Astrocyte of the cerebellum (primary cell): ENCODE data around the gene ARHGEF19.
"Not testable (repeated sequence)": the region's sequence is repeated elsewhere in the genome, so short reads cannot be mapped to it uniquely, and the experiment has no call there.

Experiments used
- DNase-seq: peaks from one replicate; pipeline ENCODE4 v3.0.0-alpha.2; 2011; ENCODE audit warnings: low read depth
- H3K4me3 ChIP-seq: 2 replicates; pipeline ENCODE4 v1.5.1; 2011; ENCODE audit warnings: mild to moderate bottlenecking, low read depth, low read length, moderate library complexity
- CTCF ChIP-seq: IDR thresholded peaks from 2 replicates; pipeline ENCODE4 v1.5.1; 2012; ENCODE audit warnings: low read length, low read depth, moderate library complexity, mild to moderate bottlenecking; ENCODE audit errors: missing control alignments
- in situ Hi-C: cut with HindIII; loops from 2 replicates; pipeline ENCODE4 v1.10.0; 2017; ENCODE audit warnings: low sequenced_read_pairs

ARHGEF19 gene

DNA sequence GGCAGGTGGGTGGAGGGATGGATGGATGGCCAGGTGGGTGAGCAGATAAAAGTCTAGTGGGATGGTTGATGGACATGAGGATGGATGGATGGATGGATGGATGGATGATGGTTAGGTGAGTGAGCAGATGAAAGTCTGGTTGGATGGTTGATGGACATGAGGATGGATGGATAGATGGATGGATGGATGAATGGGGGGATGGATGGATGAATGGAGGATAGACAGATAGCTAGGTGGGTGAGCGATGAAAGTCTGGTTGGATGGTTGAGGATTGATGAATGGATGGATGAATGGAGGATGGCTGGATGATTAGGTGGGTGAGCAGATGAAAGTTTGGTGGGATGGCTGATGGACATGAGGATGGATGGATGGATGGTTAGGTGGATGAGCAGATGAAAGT is 9.0 kb upstream of the ARHGEF19 start:
- H3K4me3 ChIP-seq: no peak overlapping the region
- in situ Hi-C loops: no loop called here
- no peak for TF ChIP-seq CTCF
- DNase-seq: no peak

- no peak overlapping the region for H3K4me3 ChIP-seq
- in situ Hi-C loops: loop anchor here (5.0 kb wide), 1 partner anchor 93 kb away; no protein-coding TSS in a partner anchor
- DNase-seq: no peak
- no peak for TF ChIP-seq CTCF
These were observed 7.6 kb upstream of the ARHGEF19 start for GRCh38 chr1:16219968-16220500.

DNA sequence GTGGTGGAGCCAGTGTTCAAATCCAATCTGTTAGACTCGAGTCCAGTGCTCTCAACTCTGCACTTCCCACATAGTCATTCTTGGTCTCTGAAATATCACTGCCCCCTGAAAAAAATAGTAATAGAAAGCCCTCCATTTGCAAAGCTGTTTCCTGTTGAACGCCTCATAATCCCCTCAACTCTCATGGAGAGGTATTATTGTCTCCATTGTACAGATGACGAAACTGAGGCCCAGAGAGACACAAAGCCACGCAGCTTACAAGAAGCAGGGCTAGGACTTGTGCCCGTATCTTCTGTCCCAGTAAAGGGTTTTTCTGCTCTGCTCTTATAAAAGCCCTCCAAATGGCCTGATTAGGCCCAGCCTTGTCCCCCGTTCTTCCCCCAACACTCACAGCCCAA is 6.2 kb upstream of the ARHGEF19 start:
- in situ Hi-C loops: loop anchor here (5.0 kb wide), 1 partner anchor 91 kb away; no protein-coding TSS in a partner anchor
- TF ChIP-seq CTCF: no peak

GRCh38 chr1:16218014-16218673 is 5.7 kb upstream of the ARHGEF19 start:
- in situ Hi-C loops: loop anchor here (5.0 kb wide), 1 partner anchor 91 kb away; no protein-coding TSS in a partner anchor
- no peak for TF ChIP-seq CTCF
- H3K4me3 ChIP-seq: no peak overlapping the region
- no peak for DNase-seq

More for the DNA sequence above, 6.2 kb upstream of the ARHGEF19 start:
- no peak for DNase-seq
- no peak overlapping the region for H3K4me3 ChIP-seq

GRCh38 chr1:16217061-16217785 is 4.8 kb upstream of the ARHGEF19 start:
- H3K4me3 ChIP-seq: peak overlapping the region; percentile 39
- TF ChIP-seq CTCF: no peak
- DNase-seq: peak; percentile 90
- in situ Hi-C loops: loop anchor here (5.0 kb wide), 1 partner anchor 90 kb away; no protein-coding TSS in a partner anchor

DNA sequence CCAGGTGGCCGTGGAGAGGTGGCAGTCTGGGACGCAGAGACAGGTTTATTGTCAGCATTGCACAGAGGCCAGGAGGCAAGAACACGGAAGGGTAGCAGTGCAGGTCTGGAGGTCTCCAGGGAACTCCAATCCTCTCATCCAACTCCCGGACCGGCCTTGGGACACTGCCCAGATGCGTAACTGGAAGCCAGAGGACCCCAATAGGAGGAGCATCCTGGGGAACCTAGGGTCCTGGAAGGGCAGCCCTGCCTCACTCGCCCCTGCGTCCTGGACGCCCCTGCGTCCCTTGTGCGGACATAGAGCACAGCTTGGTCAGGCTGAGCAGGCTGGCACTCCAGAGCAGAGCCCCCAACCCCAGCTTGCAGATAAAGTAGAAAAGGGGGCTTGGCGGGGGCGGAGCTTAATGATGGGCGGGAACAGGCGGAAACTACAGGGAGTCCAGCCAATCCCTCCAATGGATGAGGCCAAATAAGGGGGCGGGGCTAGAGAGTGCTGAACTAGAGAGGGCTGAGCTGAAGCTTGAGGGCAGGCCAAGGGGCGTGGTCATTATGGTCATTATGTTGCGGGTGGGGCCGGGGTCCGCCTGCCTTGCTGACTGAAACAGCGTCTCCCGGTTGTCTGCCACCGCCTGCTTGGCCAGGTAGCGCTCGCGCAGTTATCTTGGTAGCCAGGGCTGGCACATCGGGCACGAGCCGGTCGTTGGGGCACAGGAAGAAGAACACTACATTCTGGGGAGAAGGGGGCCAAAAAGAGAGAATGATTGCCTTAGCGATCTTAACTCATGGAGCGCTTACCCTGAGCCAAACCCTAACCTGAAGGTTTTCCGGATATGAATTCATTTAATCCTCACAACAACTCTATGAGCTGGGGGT is 3.7 kb upstream of the ARHGEF19 start:
- in situ Hi-C loops: loop anchor here (5.0 kb wide), 1 partner anchor 89 kb away; no protein-coding TSS in a partner anchor
- H3K4me3 ChIP-seq: peak overlapping the region; percentile 39
- no peak for TF ChIP-seq CTCF
- DNase-seq: peak; percentile 44

- in situ Hi-C loops: loop anchor here (5.0 kb wide), 1 partner anchor 88 kb away; no protein-coding TSS in a partner anchor
- DNase-seq, H3K4me3 ChIP-seq: not testable (repeated sequence)
These were observed 2.8 kb upstream of the ARHGEF19 start for GRCh38 chr1:16215240-16215639.

GRCh38 chr1:16213544-16213943 is 1.1 kb upstream of the ARHGEF19 start:
- DNase-seq, in situ Hi-C loops: not testable (repeated sequence)

More at GRCh38 chr1:16213544-16213943, 1.1 kb upstream of the ARHGEF19 start:
- not testable (repeated sequence) for H3K4me3 ChIP-seq
